ENCODE measurements around the gene AQP3. TPM values are rescaled to one million over a fixed set of nuclear protein-coding genes. Genes with fewer than 3 reads are reported as not detected.

AQP3 gene
- total and polyA plus RNA-seq, 2 of the 8 experiments (the other 6 are each of a cell fraction or from before 2014, with no cell fraction given) = 2.6 to 7.6 TPM

- TF ChIP-seq, protein P1, sequence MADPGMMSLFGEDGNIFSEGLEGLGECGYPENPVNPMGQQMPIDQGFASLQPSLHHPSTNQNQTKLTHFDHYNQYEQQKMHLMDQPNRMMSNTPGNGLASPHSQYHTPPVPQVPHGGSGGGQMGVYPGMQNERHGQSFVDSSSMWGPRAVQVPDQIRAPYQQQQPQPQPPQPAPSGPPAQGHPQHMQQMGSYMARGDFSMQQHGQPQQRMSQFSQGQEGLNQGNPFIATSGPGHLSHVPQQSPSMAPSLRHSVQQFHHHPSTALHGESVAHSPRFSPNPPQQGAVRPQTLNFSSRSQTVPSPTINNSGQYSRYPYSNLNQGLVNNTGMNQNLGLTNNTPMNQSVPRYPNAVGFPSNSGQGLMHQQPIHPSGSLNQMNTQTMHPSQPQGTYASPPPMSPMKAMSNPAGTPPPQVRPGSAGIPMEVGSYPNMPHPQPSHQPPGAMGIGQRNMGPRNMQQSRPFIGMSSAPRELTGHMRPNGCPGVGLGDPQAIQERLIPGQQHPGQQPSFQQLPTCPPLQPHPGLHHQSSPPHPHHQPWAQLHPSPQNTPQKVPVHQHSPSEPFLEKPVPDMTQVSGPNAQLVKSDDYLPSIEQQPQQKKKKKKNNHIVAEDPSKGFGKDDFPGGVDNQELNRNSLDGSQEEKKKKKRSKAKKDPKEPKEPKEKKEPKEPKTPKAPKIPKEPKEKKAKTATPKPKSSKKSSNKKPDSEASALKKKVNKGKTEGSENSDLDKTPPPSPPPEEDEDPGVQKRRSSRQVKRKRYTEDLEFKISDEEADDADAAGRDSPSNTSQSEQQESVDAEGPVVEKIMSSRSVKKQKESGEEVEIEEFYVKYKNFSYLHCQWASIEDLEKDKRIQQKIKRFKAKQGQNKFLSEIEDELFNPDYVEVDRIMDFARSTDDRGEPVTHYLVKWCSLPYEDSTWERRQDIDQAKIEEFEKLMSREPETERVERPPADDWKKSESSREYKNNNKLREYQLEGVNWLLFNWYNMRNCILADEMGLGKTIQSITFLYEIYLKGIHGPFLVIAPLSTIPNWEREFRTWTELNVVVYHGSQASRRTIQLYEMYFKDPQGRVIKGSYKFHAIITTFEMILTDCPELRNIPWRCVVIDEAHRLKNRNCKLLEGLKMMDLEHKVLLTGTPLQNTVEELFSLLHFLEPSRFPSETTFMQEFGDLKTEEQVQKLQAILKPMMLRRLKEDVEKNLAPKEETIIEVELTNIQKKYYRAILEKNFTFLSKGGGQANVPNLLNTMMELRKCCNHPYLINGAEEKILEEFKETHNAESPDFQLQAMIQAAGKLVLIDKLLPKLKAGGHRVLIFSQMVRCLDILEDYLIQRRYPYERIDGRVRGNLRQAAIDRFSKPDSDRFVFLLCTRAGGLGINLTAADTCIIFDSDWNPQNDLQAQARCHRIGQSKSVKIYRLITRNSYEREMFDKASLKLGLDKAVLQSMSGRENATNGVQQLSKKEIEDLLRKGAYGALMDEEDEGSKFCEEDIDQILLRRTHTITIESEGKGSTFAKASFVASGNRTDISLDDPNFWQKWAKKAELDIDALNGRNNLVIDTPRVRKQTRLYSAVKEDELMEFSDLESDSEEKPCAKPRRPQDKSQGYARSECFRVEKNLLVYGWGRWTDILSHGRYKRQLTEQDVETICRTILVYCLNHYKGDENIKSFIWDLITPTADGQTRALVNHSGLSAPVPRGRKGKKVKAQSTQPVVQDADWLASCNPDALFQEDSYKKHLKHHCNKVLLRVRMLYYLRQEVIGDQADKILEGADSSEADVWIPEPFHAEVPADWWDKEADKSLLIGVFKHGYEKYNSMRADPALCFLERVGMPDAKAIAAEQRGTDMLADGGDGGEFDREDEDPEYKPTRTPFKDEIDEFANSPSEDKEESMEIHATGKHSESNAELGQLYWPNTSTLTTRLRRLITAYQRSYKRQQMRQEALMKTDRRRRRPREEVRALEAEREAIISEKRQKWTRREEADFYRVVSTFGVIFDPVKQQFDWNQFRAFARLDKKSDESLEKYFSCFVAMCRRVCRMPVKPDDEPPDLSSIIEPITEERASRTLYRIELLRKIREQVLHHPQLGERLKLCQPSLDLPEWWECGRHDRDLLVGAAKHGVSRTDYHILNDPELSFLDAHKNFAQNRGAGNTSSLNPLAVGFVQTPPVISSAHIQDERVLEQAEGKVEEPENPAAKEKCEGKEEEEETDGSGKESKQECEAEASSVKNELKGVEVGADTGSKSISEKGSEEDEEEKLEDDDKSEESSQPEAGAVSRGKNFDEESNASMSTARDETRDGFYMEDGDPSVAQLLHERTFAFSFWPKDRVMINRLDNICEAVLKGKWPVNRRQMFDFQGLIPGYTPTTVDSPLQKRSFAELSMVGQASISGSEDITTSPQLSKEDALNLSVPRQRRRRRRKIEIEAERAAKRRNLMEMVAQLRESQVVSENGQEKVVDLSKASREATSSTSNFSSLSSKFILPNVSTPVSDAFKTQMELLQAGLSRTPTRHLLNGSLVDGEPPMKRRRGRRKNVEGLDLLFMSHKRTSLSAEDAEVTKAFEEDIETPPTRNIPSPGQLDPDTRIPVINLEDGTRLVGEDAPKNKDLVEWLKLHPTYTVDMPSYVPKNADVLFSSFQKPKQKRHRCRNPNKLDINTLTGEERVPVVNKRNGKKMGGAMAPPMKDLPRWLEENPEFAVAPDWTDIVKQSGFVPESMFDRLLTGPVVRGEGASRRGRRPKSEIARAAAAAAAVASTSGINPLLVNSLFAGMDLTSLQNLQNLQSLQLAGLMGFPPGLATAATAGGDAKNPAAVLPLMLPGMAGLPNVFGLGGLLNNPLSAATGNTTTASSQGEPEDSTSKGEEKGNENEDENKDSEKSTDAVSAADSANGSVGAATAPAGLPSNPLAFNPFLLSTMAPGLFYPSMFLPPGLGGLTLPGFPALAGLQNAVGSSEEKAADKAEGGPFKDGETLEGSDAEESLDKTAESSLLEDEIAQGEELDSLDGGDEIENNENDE (IDR thresholded peaks at IDR 0.05; ENCODE audit: insufficient replicate concordance, low read length) = no peak
- no peak for TF ChIP-seq SIRT6 (IDR thresholded peaks at IDR 0.05; ENCODE audit: low read length)
Observed at GRCh38 chr9:33458444-33458843, 11.1 kb upstream of the AQP3 start (continued).
